Transverse colon (tissue), 4 donors: ENCODE data around the gene AHCTF1. TPM values are rescaled to one million over a fixed set of nuclear protein-coding genes. Genes with fewer than 3 reads are reported as not detected.

Experiments used
- DNase-seq: peaks from one replicate; pipeline ENCODE4 v3.0.0-alpha.2; 2019
- H3K27ac ChIP-seq, 4 donors: fragments of 200-600 bp; sonication (generic); 2 replicates each; pipeline ENCODE4 v1.5.1; 2016 to 2018; ENCODE audit warnings: inconsistent platforms in 4 of 4
- H3K27me3 ChIP-seq: fragments of 200-600 bp; sonication (generic); 2 replicates; pipeline ENCODE4 v1.5.1; 2017; ENCODE audit warnings: inconsistent platforms
- H3K36me3 ChIP-seq, 4 donors: fragments of 200-600 bp; sonication (generic); 2 replicates each; pipeline ENCODE4 v1.5.1; 2017 to 2019; ENCODE audit warnings: inconsistent platforms in 4 of 4
- H3K4me1 ChIP-seq, 4 donors: fragments of 200-600 bp; sonication (generic); 2 replicates each; pipeline ENCODE4 v1.5.1; 2017 to 2020; ENCODE audit warnings: inconsistent platforms in 4 of 4
- H3K4me3 ChIP-seq, 4 donors: fragments of 200-600 bp; sonication (generic); 1 replicate in 1 of 4; 2 replicates in 3 of 4; pipeline versions ENCODE4 v1.5.1 to v1.6.1; 2017 to 2019; ENCODE audit warnings: inconsistent platforms in 4 of 4
- H3K9me3 ChIP-seq, 2 donors: fragments of 200-600 bp; sonication (generic); 2 replicates each; pipeline ENCODE4 v1.5.1; 2017 to 2019; ENCODE audit warnings: inconsistent platforms in 2 of 2
- EP300 ChIP-seq: sonication (generic); formaldehyde crosslinking; IDR thresholded peaks from one replicate; pipeline ENCODE4 v1.6.1; 2017; ENCODE audit warnings: antibody characterized with exemption, low read depth
- POLR2A ChIP-seq: fragments of 450-650 bp; IDR thresholded peaks from one replicate; pipeline ENCODE4 v1.6.1; 2016; ENCODE audit warnings: antibody characterized with exemption, mild to moderate bottlenecking, moderate library complexity
- POLR2AphosphoS5 ChIP-seq, 3 donors: sonication (generic); formaldehyde crosslinking; IDR thresholded peaks; one replicate each; pipeline ENCODE4 v1.6.1; 2016; ENCODE audit warnings: antibody characterized with exemption in 3 of 3
- WGBS, 2 donors: methylation state at CpG; one replicate each; pipeline ENCODE4 v1.1.5; 2018; ENCODE audit warnings: low coverage in 1 of 2; 5-methylcytosine and 5-hydroxymethylcytosine counted together
- in situ Hi-C, 4 donors: fragments of 200-750 bp; cut with MboI; loops; one replicate each; pipeline versions ENCODE4 v1.15.0 to v1.15.1; 2017; ENCODE audit warnings: low sequenced_read_pairs in 3 of 4, low pct_ligation_motif_present in 1 of 4, low pct_unique_long_range_greater_than_20kb in 1 of 4
- intact Hi-C: fragments of 100-400 bp; cut with DNase I; formaldehyde crosslinking; loops from one replicate; pipeline ENCODE4 v1.15.1; 2023; ENCODE audit warnings: low total_unique reads
- total RNA-seq, 4 donors: library from RNA; depleted of rRNA; stranded (reverse); fragments of >200 nt; gene quantifications; one replicate each; pipeline ENCODE4 v1.1.0, GENCODE V29; 2016
- TF ChIP-seq, protein P1 (sequence below), 5 experiments: fragments of 200-600 bp in 3 of 5; fragments of 450-650 bp in 2 of 5; sonication (generic) in 3 of 5; IDR thresholded peaks; 1 replicate in 2 of 5; 2 replicates in 3 of 5; pipeline ENCODE4 v1.5.1; 2016 to 2017; ENCODE audit warnings: antibody characterized with exemption in 5 of 5, inconsistent platforms in 3 of 5, mild to moderate bottlenecking in 2 of 5, moderate library complexity in 1 of 5

The AHCTF1 gene
- total RNA-seq, 4 donors from 2014 or later, result 10.0 to 113 (median 34.7) TPM

GRCh38 chr1:246794048-246794827, 137.5 kb downstream of the AHCTF1 start:
- no peaks in the 10 kb centered on the region for H3K36me3 ChIP-seq
- TF ChIP-seq EP300 (no peak), POLR2A (no peak), POLR2AphosphoS5 (IDR thresholded peaks at IDR 0.05) (no peak)
- TF ChIP-seq, protein P1, sequence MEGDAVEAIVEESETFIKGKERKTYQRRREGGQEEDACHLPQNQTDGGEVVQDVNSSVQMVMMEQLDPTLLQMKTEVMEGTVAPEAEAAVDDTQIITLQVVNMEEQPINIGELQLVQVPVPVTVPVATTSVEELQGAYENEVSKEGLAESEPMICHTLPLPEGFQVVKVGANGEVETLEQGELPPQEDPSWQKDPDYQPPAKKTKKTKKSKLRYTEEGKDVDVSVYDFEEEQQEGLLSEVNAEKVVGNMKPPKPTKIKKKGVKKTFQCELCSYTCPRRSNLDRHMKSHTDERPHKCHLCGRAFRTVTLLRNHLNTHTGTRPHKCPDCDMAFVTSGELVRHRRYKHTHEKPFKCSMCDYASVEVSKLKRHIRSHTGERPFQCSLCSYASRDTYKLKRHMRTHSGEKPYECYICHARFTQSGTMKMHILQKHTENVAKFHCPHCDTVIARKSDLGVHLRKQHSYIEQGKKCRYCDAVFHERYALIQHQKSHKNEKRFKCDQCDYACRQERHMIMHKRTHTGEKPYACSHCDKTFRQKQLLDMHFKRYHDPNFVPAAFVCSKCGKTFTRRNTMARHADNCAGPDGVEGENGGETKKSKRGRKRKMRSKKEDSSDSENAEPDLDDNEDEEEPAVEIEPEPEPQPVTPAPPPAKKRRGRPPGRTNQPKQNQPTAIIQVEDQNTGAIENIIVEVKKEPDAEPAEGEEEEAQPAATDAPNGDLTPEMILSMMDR (IDR thresholded peaks at IDR 0.05), result no peak
- no peaks in the 10 kb centered on the region for H3K9me3 ChIP-seq
- no peak for DNase-seq
- H3K4me1 ChIP-seq, result peaks cover 0 to 11% (median 7%) of the 10 kb centered on the region in 4 donors
- 37 to 51% methylated on average over 3 to 17 of the region's 18 CpGs for WGBS, 2 donors
- no peak overlapping the region for H3K4me3 ChIP-seq
- in situ Hi-C loops, result no loop called here
- no peaks in the 10 kb centered on the region for H3K27me3 ChIP-seq
- intact Hi-C loops, result no loop called here
- H3K27ac ChIP-seq, result no peak overlapping the region

GRCh38 chr1:246793356-246793896, 138.3 kb downstream of the AHCTF1 start:
- intact Hi-C loops, result no loop called here
- Histone ChIP-seq H3K4me1 (peaks cover 0 to 17% (median 13%) of the 10 kb centered on the region in 4 donors), H3K4me3 (no peak overlapping the region), H3K27me3 (no peaks in the 10 kb centered on the region), H3K27ac (no peak overlapping the region), H3K9me3 (no peaks in the 10 kb centered on the region), H3K36me3 (no peaks in the 10 kb centered on the region)
- WGBS, 2 donors, result 49 to 51% methylated on average over 4 to 6 of the region's 6 CpGs
- no peak for TF ChIP-seq POLR2A
- no peak for TF ChIP-seq POLR2AphosphoS5 (IDR thresholded peaks at IDR 0.05)
- TF ChIP-seq, protein P1 (IDR thresholded peaks at IDR 0.05), result no peak
- TF ChIP-seq EP300, result no peak
- DNase-seq, result no peak
- in situ Hi-C loops, result no loop called here

DNA sequence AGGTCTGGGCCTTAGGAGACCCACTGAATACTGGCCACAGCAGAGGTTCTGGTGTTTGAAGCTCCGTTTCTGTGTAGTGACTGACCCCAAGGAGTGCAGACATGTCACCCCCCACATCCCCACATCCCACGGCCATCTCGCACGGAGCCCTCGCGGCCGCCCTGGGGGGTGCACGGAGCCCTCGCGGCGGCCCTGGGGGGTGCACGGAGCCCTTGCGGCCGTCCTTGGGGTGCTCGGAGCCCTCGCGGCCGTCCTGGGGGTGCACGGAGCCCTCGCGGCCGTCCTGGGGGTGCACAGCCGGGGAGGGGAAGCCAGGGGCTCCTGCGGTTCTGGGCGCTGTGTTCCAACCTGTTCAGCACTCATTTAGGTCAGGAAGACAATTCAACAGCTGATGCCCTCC, 139.1 kb downstream of the AHCTF1 start:
- H3K4me3 ChIP-seq, result no peak overlapping the region
- H3K27ac ChIP-seq, result no peak overlapping the region
- no peaks in the 10 kb centered on the region for H3K27me3 ChIP-seq
- DNase-seq, result no peak
- no peaks in the 10 kb centered on the region for H3K36me3 ChIP-seq
- WGBS, 2 donors, result 80 to 88% methylated on average over 2 to 14 of the region's 25 CpGs
- TF ChIP-seq POLR2AphosphoS5 (IDR thresholded peaks at IDR 0.05) (no peak), EP300 (no peak), POLR2A (no peak)
- TF ChIP-seq, protein P1 (IDR thresholded peaks at IDR 0.05), result no peak
- intact Hi-C loops (no loop called here), in situ Hi-C loops (no loop called here)
- H3K4me1 ChIP-seq, result peaks cover 0 to 17% (median 13%) of the 10 kb centered on the region in 4 donors
- no peaks in the 10 kb centered on the region for H3K9me3 ChIP-seq

- Histone ChIP-seq H3K27ac (no peak overlapping the region), H3K4me1 (peaks cover 0 to 17% (median 13%) of the 10 kb centered on the region in 4 donors), H3K4me3 (no peak overlapping the region), H3K36me3 (no peaks in the 10 kb centered on the region), H3K27me3 (no peaks in the 10 kb centered on the region), H3K9me3 (no peaks in the 10 kb centered on the region)
- DNase-seq, result no peak
- in situ Hi-C loops, result no loop called here
- WGBS, 2 donors, result 88 to 100% methylated on average over 3 to 17 of the region's 17 CpGs
- TF ChIP-seq, protein P1 (IDR thresholded peaks at IDR 0.05), result no peak
- no peak for TF ChIP-seq POLR2A
- no peak for TF ChIP-seq POLR2AphosphoS5 (IDR thresholded peaks at IDR 0.05)
- no peak for TF ChIP-seq EP300
- intact Hi-C loops, result no loop called here
Observed at GRCh38 chr1:246791303-246791918, 140.3 kb downstream of the AHCTF1 start.
